GM21526 (cell line): ENCODE measurements around the gene ZC3H18.

ENCODE experiments used
- ATAC-seq: cut with Tn5 transposase; IDR thresholded peaks from one replicate; pipeline ENCODE4 v1.9.1; 2021; ENCODE audit warnings: moderate library complexity; ENCODE audit not compliant: unreplicated experiment, low FRiP score

Gene ZC3H18

GRCh38 chr16:88569985-88570690 is at the start of gene ZC3H18:
ZC3H18 (plus strand) TSS chr16:88570403; CDS start chr16:88577124, 6,721 bp downstream.
- peak; percentile 57 for ATAC-seq

GRCh38 chr16:88521674-88522073 is 48.5 kb upstream of the ZC3H18 start:
- no peak for ATAC-seq

- no peak for ATAC-seq
Measured at GRCh38 chr16:88522276-88522949, 47.8 kb upstream of the ZC3H18 start.

GRCh38 chr16:88523309-88524161 is 46.7 kb upstream of the ZC3H18 start:
- ATAC-seq = no peak

- no peak for ATAC-seq
Measured at GRCh38 chr16:88524274-88524972, 45.8 kb upstream of the ZC3H18 start.

- ATAC-seq = no peak
Measured at GRCh38 chr16:88524973-88525662, 45.1 kb upstream of the ZC3H18 start.

- no peak for ATAC-seq
Measured at GRCh38 chr16:88525663-88525990, 44.6 kb upstream of the ZC3H18 start.

GRCh38 chr16:88526008-88526905 is 43.9 kb upstream of the ZC3H18 start:
- no peak for ATAC-seq

- ATAC-seq = no peak
Measured at GRCh38 chr16:88526906-88527185, 43.4 kb upstream of the ZC3H18 start.

GRCh38 chr16:88527186-88527936 is 42.8 kb upstream of the ZC3H18 start:
- ATAC-seq = no peak

GRCh38 chr16:88527937-88528743 is 42.1 kb upstream of the ZC3H18 start:
- ATAC-seq = no peak

- ATAC-seq = no peak
Measured at GRCh38 chr16:88528902-88529318, 41.3 kb upstream of the ZC3H18 start.

- no peak for ATAC-seq
Measured at GRCh38 chr16:88529596-88529995, 40.6 kb upstream of the ZC3H18 start.

GRCh38 chr16:88530051-88530857 is 39.9 kb upstream of the ZC3H18 start:
- ATAC-seq = no peak

GRCh38 chr16:88530858-88531203 is 39.4 kb upstream of the ZC3H18 start:
- ATAC-seq = no peak

GRCh38 chr16:88531346-88531745 is 38.9 kb upstream of the ZC3H18 start:
- no peak for ATAC-seq

- no peak for ATAC-seq
Measured at GRCh38 chr16:88531931-88532433, 38.2 kb upstream of the ZC3H18 start.
